ENCODE results near the gene UGGT2.
"Not testable (repeated sequence)": the region's sequence is repeated elsewhere in the genome, so short reads cannot be mapped to it uniquely, and the experiment has no call there.

The UGGT2 gene

GRCh38 chr13:95893861-95894260 lies 159.3 kb downstream of the UGGT2 start:
- DNase-seq = no peak

DNA sequence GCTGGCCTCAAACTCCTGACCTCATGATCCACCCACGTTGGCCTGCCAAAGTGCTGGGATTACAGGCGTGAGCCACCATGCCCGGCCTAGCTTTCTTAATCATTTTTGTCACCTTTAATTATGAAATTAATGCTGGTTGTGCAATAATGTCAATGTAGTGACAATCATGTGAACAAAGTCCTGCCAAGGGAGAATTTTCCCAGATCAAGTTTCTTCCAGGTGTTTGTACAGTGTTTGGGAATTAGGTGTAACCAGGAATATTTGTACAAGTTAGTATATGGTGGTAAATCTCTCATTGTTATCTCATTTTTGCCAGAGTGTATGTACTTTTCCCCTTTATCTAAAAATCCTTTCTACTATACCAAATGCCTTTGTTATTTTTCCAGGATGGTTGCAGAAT lies 171.1 kb downstream of the UGGT2 start:
- no peak for DNase-seq

GRCh38 chr13:95880331-95880730 lies 172.9 kb downstream of the UGGT2 start:
- no peak for DNase-seq

DNA sequence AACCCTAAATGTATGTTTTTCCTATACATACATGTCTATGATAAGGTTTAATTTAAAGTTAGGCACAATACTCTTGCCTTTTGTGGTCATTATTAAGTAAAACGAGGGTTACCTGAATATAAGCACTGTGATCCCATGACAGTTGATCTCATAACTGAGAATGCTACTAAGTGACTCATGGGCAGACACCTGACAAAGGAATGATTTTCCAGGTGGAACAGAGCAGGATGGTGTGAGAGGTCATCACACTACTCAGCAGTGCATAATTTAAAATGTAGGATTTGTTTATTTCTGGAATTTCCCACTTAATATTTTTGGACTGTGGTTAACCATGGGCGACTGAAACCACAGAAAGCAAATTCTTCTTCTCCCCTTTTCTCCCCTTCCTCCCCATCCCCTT lies 178.9 kb downstream of the UGGT2 start:
- no peak for DNase-seq

DNA sequence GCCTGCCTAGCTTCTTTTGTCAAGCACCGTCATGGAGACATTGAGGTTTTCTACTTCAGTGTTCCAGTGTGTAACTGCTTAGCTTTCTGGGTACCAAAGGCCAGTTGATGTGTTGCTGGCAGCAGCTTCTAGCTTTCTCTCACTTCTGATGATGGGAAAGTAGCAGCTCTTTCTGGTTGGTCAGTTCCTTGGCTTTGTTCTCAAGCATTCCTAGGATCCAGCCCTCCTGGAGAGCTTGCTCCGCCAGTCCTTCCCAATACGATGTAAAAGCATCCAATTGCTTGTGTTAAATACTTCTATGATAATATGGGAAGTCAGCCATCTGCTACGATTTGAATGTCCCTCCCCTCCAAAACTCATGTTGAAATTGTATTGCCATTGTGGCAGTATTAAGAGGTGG lies 182.8 kb downstream of the UGGT2 start:
- no peak for DNase-seq

DNA sequence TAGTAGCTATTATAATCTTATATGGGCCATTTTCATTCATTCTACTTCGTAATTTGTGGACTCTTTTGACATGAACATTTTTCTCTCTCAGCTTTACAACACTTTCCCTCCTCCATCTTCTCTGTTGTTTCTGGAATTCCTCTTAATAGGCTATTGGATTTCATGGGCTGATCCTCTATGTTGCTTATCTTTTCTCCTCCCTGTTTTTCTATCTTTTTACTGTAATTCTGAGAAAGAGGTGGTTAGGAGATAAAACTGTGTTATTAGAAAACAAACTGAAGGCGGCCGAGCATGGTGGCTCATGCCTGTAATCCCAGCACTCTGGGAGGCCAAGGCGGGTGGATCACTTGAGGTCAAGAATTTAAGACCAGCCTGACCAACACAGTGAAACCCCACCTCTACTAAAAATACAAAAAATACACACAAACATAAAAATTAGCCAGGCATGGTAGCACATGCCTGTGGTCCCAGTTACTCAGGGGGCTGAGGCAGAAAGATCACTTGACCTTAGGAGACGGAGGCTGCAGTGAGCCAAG lies 188.1 kb downstream of the UGGT2 start:
- DNase-seq = no peak

DNA sequence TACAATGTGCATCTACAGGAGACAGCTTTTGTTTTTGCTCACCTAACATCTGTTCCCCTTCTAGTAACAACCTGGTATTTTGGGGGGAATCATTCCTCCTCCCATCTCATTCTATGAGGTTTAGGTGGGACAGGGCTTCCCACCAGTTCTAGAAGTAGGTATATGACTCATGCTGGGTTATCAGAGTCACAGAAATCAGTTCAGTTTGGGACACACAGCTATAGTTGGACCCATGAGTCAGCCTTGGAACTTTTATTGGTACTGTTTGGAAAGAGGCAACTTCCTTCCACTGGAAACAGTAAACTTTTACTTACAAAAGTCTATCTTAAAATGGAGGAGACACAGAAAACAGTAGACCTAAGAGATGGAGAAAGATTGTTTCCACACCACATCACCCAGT lies 190.8 kb downstream of the UGGT2 start:
- no peak for DNase-seq

DNA sequence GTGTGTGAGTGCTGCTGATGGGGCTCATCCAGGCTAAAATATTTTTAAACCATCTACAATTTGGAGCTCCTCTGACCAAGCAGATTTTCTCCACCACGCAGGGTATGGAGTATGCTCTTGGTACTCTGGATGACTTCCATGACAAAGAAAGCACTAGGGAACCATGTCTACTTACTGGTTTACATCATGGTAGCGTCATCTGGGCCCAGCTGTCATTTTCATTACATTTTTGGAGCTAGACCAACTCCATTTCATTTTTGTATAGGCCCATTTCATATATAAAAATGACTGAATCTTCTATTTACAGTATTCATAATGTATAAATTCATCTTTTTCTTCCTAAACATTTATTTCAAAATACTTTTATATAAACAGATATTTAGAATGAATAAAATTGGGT lies 191.9 kb downstream of the UGGT2 start:
- no peak for DNase-seq

- no peak for DNase-seq
These were observed 194.7 kb downstream of the UGGT2 start for GRCh38 chr13:95858286-95859075.

- DNase-seq = not testable (repeated sequence)
These were observed 207.5 kb downstream of the UGGT2 start for GRCh38 chr13:95845656-95846055.

GRCh38 chr13:95842898-95843297 lies 210.3 kb downstream of the UGGT2 start:
- DNase-seq = no peak

DNA sequence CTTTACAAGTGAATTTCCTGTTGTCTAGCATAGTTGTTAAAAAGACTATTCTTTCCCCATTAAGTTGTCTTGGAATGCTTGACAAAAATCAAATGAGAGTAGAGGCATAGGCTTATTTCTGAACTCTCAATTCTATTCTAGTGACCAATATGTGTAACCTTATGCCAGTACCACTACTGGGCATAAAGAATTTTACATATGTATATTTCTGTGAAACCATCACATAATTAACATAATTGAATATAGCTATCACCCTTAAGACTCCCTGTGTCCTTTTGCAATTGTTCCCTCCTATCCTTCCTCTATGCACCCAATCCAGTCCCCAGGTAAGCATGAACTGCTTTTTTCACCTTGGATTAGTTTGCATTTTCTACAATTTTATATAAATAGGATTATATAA lies 211.3 kb downstream of the UGGT2 start:
- no peak for DNase-seq

DNA sequence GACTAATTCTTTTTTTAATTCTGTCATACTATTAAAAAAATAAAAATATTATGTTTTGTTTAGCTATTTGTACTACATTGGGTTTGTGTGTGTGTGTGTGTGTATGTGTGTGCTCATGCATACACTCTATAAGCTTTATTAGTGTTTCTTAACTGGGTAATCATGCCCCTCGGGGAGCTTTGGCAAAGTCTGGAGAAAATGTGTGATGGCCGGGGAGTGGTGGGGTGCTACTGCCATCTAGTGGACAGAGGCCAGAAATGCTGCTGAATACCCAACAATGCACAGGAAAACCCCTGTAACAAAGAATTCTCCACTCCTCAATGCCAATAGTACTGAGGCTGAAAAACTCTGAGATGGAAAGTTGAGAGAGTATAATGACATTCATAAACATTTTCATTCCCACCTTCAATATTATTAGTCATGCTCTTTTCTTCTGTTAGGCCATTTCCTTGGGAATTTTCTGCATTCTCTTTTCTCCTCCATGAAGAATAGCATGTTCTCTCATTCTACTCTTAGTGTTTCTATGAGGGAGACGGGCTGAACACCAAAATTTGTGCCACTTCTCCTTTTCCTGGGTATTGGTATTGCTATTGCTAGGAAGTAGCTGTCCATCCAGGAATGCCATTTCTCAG lies 219.0 kb downstream of the UGGT2 start:
- peak; percentile 32 for DNase-seq

DNA sequence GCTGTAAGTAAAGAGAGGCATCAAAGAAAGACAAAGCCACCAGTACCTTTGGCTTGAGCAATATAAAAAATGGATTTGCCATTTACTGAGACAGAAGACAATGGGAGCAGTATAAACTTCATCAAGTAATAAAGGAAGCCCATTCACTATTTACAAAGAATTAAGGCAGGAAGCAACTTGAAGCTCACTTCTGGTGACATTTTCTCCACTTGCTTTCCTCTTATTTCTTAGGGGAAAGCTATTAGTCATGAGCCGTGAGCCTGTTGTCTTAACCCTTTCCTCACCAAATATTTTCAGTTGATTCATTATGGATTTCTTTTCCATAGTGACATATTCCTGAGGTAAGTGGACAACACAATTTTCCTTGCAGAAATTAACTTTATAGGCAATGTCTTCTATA lies 219.5 kb downstream of the UGGT2 start:
- no peak for DNase-seq

DNA sequence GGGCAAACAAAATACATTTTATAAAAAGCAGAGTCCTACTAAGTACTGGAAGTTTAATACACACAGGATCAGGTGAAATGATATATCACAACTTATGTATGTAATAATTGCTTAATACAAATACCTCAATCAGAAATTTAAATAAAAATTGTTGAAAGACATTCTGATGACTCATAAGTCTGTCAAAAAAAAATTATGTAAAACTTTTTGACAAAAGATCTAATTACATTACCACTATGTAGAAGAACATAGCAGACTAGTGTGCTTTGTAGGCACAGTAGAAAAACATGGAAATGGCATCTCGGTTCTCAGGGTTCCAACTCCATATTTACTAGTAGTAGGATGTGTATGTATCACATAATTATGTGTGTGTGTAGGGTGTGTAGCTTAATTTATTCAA lies 220.1 kb downstream of the UGGT2 start:
- no peak for DNase-seq

DNA sequence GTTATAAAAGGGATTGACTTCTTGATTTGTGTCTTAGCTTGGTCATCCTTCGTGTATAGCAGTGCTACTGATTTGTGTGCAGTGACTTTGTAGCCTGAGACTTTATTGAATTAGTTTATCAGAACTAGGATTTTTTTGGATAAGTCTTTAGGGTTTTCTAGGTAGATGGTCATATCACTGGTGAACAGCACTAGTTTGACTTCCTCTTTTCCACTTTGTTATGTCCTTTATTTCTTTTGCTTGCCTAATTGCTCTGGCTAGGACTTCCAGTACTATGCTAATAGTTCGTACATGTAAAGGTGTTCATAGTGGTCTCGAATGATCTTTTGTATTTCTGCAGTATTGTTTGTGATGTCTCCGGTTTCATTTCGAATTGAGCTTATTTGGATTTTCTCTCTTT lies 230.9 kb downstream of the UGGT2 start:
- DNase-seq = no peak

DNA sequence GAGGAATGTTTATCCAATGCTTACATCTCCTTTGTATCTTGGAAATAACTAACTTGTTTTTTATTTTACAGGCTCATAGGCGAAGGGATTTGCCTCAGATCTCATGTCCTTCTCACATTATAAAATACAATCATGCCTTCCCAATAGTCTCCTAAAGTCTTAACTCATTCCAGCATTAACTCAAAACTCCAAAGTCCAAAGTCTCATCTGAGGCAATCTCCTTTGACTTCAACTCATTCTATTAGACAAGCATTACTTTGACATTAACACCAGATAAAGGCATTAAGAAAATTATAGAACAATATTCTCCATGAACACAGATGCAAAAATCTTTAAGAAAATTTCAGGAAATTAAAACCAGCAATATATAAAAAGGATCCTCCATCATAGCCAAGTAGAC lies 238.7 kb downstream of the UGGT2 start:
- DNase-seq = no peak

GRCh38 chr13:95813139-95813538 lies 240.1 kb downstream of the UGGT2 start:
- no peak for DNase-seq

GRCh38 chr13:95809429-95809828 lies 243.8 kb downstream of the UGGT2 start:
- DNase-seq = no peak

DNA sequence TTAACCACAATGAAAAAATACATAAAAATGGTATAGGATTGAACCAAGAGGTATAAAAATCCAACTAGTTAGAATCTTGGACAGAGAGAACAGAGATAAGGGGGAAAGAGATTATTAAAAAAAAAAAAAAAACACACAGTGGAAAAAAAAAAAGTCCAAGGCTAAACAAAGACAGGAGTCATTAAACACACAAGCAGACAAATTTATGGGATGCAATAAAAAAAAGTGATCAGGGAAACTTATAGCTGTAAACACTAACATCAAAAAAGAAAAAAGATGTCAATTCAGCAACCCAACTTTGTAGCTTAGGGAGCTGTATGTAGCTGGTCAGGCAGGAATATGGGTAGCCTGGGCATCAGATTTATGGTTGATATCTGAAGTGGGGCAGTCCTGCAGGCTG lies 247.3 kb downstream of the UGGT2 start:
- no peak for DNase-seq

- no peak for DNase-seq
These were observed 251.4 kb downstream of the UGGT2 start for GRCh38 chr13:95801825-95802224.

GRCh38 chr13:95800436-95800835 lies 252.8 kb downstream of the UGGT2 start:
- no peak for DNase-seq

GRCh38 chr13:95797016-95797415 lies 256.2 kb downstream of the UGGT2 start:
- DNase-seq = no peak

- DNase-seq = no peak
These were observed 259.4 kb downstream of the UGGT2 start for GRCh38 chr13:95793781-95794180.

Measured in NCI-H2227 treated with DMSO at 0.1 percent for 48 hours (cell line).